Fibroblast of skin of left quadriceps (primary cell): Measurements from ENCODE around the gene NTM.
A peak's percentile ranks its signal among the peaks of the same experiment; 100 is the strongest.

ENCODE experiments used
- DNase-seq, 2 experiments: peaks; one replicate each; pipeline ENCODE4 v3.0.0-alpha.2; 2013; ENCODE audit warnings: low read depth in 2 of 2

The NTM gene

DNA sequence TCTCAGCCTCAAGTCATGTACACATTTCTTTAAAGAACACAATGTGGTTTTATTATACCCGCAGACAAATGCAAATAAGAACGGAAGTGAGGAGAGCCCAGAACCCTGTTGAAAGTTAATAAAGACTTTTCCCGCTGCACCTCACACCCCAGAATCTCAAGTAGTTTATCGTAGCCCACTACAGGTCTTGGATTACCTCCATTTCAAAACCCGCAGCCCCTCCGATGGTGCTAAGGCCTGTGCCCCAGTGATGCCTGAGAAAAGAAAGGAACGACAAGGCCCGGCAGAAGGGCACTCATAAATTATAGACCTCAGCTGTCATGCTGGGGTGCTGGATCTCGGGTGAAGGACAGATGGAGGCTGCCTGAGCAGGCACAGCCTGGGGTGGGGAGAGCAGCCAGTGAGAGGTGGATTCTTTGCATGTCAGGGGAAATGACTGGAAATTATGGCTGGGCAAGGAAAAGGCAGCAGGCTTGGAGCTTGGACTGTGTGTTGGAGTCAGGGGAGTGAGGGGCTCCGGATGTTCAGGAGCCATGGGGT is 354.1 kb downstream of the NTM start:
- no peak for DNase-seq

DNA sequence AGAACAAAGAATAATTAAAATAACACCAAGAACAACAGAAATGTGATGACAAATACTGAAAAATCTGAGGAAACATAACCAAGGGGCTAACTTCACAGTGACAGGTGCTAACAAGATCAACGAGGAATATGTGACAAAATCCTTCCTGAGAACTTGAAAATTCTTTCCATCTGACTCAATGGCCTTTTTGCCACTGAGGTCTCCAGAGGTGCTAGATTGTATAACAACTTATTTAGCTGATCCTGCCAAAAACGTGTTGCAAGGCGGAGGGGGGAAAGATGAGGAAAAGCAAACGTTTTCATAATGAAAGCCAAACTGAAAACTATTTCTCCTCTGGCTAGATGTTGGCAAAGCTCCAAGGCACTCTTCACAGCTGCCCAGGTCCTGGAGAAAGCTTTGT is 364.5 kb downstream of the NTM start:
- DNase-seq, result no peak

DNA sequence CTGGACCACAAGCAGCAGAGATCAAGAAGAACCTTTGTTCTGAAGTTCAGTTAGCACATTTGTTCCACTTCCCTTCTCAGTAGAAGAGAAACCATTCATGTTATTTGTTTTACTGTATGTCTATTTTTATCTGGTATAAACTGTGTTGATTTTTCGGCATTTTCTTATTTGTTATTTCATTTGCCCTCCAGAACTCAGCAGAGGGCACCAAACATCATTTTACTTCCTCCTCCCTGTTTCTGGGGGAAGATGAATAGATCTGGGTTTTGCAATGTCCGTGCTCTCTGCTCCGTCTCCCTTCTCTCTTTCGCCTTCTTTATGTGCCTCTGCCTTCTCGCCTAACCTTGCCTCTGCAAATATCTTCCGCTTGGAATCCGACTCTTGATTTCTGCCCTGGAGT is 366.9 kb downstream of the NTM start:
- no peak for DNase-seq

DNA sequence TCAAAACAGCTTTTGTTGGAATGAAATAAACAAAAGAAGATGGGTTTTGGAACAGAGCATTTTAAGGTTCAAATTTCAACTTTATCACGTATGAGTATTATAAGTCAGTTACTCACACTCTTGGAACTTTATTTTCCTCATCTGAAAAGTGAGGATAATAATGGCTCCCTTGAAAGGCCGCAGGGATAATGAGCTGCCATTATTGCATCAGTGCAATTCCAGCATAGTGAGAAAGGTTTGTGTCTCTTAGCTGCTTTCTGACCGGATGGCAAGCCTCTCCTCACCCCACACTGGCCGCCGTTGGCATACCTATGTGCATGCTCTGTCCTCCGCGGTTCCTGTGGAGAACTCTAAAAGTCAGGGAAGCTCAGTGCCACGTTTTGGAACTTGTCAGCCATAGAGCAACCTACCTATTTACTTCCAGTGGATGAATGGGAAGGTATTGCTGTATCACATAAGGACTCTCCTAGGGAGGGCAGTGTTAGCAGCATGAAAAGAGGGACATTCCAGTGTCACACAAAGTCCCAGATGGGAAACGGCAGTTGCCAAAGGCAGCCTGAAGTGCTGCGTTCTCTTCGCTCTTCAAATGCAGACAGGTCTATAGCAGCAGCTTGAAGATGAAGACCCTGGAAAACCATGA is 368.9 kb downstream of the NTM start:
- DNase-seq, result no peak

DNA sequence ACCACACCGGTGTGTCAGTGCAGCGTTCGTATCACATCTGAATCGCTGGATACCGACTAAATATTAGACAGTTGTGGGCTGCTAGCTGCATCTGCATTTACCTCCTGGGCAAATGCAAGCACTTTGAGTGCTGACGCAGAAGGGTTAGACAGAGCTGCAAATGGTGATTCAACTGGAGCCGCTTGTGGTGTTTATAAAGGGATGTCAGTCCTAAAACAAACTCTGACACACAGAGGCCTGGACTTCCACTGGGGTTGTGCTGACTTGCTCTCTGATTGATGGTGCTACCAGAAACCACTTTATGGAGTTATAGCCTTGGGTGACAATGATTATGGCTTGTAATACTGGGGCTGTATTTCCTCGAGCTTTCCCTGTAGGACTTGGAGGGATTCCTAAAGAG is 374.4 kb downstream of the NTM start:
- no peak for DNase-seq

DNA sequence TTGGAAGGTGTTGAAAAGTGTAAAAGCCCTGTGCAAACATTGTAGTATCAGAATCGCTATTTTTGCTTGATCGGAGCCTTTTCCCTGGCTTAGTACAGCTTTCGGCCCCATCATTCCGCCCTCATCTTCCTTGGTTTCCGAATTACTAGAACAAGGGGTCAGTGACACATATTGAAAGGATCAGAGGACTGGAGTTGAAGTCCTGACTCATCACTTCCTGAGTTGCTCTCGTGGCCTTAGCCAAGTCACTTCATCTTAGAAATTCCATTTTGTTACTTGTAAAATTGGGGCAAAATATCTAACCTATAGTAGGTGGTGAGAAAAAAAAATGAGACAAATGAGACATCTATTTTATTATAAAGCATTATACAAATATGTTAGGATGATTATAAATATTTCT is 375.0 kb downstream of the NTM start:
- no peak for DNase-seq

DNA sequence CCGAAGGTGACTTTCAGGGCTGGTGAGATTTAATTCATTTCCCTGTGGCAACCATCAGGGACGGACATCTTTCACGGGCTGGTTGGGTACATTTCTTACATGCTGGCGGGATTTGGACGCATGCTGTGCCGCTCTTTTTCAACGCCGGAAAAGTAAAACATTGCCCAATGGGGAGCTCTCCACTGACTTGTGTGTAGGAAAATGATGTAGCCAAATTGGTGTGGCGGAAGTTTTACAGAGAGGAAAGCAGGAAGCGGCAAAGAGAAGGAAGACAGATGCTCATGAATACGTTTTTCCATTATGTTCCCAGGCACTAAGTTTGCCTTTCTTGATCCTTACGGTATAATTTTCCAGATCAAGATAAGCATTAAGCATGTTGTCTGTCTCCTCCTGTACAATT is 375.8 kb downstream of the NTM start:
- no peak for DNase-seq

DNA sequence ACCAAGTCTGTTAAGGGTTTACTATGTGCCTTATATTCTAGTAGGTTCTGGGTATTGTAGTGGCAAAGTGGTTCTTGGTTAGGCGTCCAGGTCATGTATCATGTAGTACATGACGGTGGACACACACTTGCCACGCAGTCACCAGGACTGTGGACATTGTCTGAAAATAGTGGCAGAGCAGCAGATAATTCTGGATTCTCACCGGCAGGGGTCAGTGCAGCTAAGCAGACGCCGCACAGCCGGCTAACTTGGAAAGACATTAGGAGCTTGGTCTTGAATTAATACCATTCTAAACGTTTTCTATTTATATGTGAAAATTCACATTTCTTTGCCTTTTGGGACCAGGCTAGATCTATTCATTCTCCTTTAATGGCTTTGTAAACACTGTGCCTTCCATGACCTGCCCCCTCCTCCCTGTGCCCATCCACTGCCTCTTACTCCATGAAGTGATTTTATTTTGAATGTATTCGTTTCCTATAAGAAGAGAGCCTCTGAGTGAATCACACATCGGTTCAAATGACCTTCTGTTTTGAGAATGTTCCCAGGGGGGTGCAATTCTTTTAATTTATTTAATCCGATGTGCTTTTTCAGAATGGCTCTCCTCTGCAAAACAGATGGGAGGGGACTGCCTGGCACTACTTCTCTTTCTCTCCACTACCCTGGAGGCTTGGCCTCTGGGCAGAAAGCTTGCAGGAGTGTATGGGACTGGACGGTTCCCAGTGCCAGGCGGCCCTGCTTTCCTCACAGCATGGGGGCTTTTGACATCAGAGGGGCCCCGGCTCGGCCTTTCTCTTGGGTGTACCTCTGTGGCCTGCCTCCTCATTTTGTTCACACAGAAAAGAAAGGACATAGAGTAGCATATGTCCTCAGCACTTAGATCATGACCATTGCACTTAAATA is 378.0 kb downstream of the NTM start:
- peak in 1 of 2 experiments; percentile 39 for DNase-seq

DNA sequence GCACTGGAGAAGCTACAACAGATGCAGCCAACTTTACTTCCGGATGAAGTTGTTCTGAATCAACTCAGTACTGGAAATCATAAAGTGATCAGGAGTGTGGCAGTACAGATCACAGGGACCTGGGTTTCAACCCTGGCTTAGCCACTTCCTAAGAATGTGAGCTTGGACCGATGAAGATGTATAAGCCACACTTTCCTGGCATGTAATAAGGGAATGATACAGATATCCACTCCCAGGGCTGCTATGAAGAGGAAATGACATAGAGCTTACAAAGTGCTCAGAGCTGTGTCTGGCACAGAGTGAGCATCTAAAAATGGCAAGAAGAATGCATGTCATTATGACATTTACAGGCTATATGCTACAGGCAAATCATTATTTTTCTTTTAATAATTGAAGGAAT is 378.7 kb downstream of the NTM start:
- peak; percentile 80 for DNase-seq

DNA sequence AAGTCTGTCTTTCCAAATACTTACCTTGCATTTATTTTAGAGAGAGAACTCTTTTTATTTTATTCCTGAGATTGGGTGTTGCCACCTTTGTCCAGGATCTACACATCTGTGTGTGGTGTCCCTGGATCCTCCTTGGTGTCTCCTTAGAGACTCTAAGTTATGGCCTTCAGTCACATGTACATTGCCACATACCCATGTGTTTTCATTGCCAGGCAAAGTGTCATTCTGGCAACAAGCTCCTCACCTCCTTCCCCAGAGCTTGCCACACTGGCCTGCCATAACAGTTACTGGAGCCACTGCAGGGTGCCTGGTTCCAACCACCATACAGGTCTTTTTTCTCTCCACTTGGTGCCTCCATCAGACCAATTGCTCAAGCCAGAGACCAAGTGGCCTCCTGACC is 379.7 kb downstream of the NTM start:
- no peak for DNase-seq

DNA sequence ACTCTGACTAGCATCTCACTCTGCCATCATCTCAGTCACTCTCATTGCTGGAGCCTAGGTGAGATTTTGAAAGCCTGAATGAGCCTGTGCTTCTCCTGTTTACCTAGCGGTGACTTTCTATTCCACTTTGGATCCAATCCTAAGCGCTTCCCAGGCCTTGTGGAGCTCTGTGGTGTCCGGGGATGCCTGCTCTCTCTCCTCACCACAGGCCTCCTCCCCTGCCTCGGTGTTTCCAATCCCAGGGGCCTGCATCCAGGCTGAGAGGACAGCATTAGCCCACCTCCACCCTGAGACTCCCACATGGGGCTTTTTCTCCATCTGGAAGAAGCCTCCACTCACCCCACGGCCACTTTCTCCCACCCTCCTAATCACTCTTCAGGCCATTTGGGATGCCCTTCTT is 380.3 kb downstream of the NTM start:
- no peak for DNase-seq

DNA sequence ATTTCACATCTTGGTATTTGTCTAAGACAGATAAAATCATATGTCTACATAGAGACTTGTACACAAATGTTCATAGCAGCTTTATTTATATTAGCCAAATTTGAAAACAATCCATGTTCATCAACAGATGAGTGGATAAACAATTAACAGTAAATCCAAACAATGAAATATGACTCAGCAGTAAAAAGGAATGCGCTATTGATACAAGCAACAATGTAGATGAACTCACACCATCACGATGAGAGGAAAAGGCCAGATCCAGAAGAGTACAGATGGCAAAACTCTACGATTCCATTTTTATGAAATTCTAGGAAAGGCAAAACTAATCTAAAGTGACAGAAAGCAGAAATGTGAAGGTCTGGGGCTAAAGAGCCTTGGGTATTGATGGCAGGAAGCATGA is 384.3 kb downstream of the NTM start:
- no peak for DNase-seq

DNA sequence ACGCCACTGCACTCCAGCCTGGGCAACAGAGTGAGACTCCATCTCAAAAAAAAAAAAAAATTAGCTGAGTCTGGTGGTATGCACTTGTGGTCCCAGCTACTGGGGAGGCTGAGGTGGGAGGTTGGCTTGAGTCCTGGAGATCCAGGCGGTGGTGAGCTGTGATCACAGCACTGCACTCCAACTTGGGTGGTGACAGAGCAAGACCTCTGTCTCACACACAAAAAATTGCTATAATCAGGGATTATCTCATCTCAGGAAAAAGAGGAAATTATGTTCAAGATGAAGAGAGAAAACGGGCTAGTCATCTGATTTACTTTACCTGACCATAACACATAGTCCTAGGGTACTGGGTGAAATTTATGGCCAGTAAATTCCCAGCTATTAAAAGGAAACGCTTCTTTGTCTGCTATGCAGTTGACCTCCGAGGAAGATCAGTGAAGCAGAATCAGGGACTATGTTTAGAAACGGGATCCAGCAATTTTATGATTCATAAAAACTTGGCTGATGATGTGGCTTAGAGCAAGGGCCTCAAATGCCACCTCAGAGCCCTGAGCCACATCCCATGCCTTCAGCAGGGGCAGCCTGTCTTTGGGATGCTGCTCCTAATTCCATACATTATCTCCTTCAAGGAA is 386.2 kb downstream of the NTM start:
- DNase-seq, result no peak

DNA sequence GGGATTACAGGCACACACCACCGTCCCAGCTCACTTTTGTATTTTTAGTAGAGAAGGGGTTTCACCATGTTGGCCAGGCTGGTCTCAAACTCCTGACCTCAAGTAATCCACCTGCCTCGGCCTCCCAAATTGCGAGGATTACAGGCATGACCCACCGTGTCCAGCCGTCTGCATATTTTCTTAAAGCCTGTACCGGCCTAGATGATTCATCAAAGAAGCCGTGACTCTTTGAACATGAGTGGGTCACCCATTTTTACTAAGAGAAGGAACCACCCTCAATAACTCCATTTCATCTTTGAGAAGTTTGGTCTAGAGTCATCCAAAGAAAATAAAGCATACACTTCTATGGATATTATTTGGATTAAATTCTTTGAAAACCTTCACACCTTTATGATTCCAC is 388.3 kb downstream of the NTM start:
- DNase-seq, result no peak

DNA sequence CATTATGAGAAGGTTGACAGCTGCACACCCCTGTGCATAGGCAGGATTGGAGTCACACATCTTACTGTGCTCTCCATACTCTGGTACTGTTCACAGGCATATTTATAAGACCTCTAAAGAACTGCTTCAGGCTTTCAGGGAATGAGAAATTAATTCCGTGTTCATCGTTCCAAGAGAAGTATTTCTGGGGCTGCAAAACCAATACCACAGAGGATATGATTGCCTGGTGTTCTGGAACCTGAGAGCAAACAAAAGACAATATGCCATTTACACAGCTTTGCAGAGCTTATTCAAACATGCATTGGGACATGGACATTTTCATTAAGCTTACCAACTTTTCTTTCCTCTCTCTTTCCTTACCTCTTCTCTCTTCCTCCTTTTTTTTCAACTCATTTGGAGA is 388.7 kb downstream of the NTM start:
- no peak for DNase-seq

DNA sequence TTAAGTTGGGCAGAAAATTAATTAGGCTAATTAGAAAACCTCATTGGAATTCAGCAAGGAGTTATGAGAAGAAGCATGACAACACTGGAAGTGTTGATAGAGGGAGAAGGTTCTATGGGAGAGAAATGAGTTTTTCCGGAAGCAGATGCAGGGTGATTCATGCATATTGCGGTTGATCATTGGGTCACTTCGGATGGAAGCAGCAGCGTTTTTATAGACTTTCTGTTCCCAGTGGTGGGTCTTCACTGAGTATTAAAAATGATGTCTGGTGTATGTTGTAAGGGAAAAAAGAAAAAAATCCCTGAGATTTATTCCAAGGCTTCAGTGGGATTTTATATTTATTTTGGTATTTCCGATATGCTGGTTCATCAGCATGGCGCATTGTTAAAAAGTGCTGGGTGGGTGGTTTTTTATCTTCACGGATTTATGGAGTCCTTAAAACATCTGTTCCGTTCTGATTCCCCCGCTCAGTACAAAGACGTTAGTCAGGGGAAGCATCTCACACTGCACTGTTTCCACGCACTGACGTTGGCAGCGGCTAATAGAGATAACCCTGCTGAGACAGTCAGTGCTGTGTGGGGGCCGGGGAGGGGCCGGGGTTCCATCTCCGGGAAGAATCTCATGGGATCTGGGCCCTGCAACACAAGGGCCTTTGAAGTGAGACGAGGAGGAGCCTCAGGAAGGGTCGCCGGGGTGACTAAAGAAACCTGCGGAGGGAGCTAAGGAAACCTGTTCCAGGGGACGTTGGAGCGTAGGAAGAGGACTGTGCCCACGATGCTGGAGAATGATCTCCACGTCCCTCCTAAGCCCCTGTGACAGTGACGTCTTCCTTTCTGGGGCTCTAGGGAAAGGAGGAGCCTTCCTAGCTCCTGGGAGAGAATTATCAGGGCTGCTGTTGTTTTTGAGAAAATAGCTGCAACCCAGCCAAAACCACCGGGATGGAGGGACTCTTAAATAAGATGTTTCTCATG is 390.0 kb downstream of the NTM start:
- peak; percentile 91 to 92 for DNase-seq

DNA sequence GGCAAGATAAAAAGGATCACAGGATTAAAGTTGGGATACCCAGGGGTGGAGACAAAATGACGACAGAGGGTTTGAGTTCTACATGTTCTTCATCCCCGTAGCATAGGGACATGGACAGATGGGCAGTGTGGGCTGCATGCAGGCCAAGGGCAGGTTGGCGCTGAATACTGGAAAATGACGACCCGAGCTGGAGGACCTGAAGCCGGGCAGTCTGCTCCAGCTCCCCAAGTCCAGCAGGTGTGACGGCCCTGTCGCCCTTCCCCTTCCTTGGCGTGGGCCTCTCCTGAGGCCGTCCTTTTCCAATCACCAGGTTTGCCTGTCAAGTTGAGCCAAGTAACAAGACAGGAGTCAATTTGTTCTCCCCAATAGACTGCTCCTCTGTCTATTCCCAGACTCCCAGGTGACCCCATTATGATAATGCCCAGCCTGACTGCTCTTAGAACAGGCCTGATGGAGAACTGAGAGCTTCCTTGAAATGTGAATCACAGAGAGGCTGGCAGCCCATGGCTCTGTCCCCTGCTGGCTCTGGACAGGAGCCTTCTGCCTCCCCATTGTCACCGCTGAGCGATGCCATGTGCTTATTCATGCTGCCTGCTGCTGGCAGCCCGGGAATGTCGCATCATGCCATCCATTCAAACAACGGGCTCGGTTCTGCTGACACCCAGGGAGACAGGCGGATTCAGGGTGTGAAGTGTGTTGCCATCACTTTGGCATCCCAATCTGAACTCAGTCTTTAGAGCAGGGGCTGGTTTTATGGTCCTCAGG is 392.1 kb downstream of the NTM start:
- no peak for DNase-seq

DNA sequence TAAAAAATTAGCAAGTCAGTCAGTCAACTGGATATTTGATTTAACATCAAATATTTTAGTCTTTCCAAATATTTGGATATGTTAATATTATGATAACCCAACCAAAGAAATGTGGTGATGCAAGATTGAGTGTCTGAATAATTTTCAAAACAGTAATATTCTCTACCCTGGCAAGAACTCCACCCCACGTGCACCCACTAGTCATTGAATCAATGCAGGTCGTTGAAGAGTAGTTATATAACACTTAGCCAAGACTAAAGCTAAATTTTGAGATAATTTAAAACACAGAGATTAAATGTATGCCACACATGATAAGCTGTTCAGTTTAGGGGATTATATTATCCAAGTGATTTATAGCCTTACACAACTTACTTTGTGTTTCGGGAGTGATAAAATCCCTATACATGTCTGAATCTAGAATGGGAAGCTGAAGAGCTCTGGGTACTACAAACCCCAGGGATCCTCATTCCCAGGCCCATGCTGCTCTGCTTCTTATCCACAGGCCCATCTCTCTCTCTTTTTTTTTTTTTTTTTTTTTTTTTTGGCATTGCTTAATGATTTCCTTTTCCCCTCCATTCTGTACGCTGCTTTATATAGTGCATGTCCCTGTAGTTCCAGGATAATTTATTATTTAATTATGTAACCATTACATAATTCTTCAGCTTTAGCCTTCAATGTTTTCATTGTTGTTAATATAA is 392.9 kb downstream of the NTM start:
- no peak for DNase-seq

DNA sequence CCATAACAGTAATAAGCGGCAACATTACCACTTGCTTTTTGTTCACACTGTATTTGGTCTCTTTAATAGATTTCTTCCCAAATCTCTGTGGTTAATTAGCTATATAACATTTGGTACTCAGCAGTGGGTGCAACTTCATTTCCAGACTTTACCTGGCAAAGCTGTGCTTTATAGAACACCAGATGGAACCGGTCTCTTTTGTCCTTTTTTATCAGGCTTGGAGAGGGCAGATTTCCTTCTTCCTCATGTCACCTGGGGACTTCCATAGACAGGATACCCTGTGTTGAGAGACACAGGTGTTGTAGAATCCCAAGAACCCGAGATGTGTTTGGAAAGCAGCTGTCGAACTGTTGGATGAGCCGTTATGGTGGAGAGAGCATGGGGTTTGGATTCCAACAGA is 393.7 kb downstream of the NTM start:
- no peak for DNase-seq

DNA sequence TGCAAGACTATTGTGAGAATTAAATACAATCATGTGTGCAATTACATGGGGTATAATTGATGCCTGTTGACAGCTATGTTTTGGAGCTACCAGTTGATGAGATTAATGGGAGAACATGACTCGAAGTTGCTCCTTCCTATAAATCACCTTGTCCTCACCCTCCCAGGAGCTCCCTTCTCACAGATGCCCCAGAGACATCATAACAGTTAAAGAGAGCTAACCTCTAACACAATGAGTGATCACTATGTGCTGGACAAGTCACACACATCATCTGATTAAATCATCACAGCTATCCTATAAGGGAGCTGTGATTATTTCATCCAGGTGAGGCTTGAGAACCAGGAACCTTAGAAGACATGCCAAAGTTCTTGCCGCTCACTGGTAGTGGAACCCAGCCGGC is 394.2 kb downstream of the NTM start:
- no peak for DNase-seq
